HCT116 (cell line): Measurements from ENCODE around the gene OBSCN. TPM values are rescaled to one million over a fixed set of nuclear protein-coding genes. Genes with fewer than 3 reads are reported as not detected.

ENCODE experiments used
- ATAC-seq: fragments of 200-7000 bp; cut with Tn5 transposase; 2 replicates; pipeline ENCODE4 v1.9.1; 2020; ENCODE audit warnings: mild to moderate bottlenecking, moderate library complexity
- BruUV-seq: library from RNA; stranded (reverse); fragments of 400-500 nt; replicated peaks from 2 replicates; lab custom pipeline; 2021; lab: Mats Ljungman, UMichigan
- CTCF ChIA-PET: fragments of 300-600 bp; sonication (Branson Sonifier 250); formaldehyde crosslinking; loops from one replicate; lab custom pipeline; 2021; ENCODE audit warnings: antibody characterized with exemption; lab: Charles Lee
- POLR2A ChIA-PET: fragments of 300-600, 350-600 bp; sonication (Branson Sonifier 250); formaldehyde crosslinking; loops from one replicate; lab custom pipeline; 2021; ENCODE audit warnings: antibody characterized with exemption; lab: Charles Lee
- RAD21 ChIA-PET, 2 experiments: fragments of 300-600 bp; sonication (Branson Sonifier 250); formaldehyde crosslinking; loops; one replicate each; lab custom pipeline; 2023; ENCODE audit warnings: low total read pairs in 2 of 2; ENCODE audit not compliant: uncharacterized antibody in 2 of 2, unreplicated experiment in 2 of 2, low non-redundant PET in 1 of 2; lab: Charles Lee
- DNase-seq: peaks from one replicate; pipeline ENCODE4 v3.0.0-alpha.2; 2010; ENCODE audit warnings: low read depth, low spot score
- H2AFZ ChIP-seq: fragments of 200-600 bp; shearing (Covaris generic), sonication (generic); 2 replicates; pipeline ENCODE4 v1.6.1; 2017; ENCODE audit warnings: low read depth, mixed run types, mixed read lengths, antibody characterized with exemption, low read length; ENCODE audit not compliant: poor library complexity, severe bottlenecking
- H3K27ac ChIP-seq: 2 replicates; pipeline ENCODE4 v1.5.1; 2012; ENCODE audit warnings: low read depth, low read length
- H3K27me3 ChIP-seq: fragments of 200-600 bp; sonication (generic); 2 replicates; pipeline ENCODE4 v1.6.1; 2016; ENCODE audit warnings: mixed run types, low read length, mixed read lengths; ENCODE audit not compliant: insufficient read depth
- H3K36me3 ChIP-seq, 2 experiments: fragments of 200-500 bp in 1 of 2; fragments of 200-600 bp in 1 of 2; sonication (Bioruptor generic) in 1 of 2; sonication (generic) in 1 of 2; 2 replicates each; pipeline versions ENCODE4 v1.5.1 to v1.6.1; 2014 to 2016; ENCODE audit warnings: low read length in 2 of 2, inconsistent platforms in 1 of 2, mixed read lengths in 1 of 2, mixed run types in 1 of 2; ENCODE audit not compliant: insufficient read depth in 2 of 2, control insufficient read depth in 1 of 2
- H3K4me1 ChIP-seq, 2 experiments: fragments of 200-600 bp in 1 of 2; sonication (generic) in 1 of 2; 2 replicates each; pipeline versions ENCODE4 v1.5.1 to v1.6.1; 2012 to 2017; ENCODE audit warnings: low read length in 2 of 2, inconsistent platforms in 1 of 2, mild to moderate bottlenecking in 1 of 2, mixed read lengths in 1 of 2, mixed run types in 1 of 2, moderate library complexity in 1 of 2; ENCODE audit not compliant: insufficient read depth in 2 of 2, control insufficient read depth in 1 of 2
- H3K4me2 ChIP-seq: fragments of 200-600 bp; sonication (generic); 2 replicates; pipeline ENCODE4 v1.6.1; 2017; ENCODE audit warnings: mixed run types, low read length, mixed read lengths
- H3K4me3 ChIP-seq, 2 experiments: fragments of 200-600 bp in 1 of 2; sonication (generic) in 1 of 2; replicated peaks in 1 of 2; 2 replicates each; pipeline ENCODE4 v1.5.1; 2011 to 2016; ENCODE audit warnings: low read length in 2 of 2, control low read depth in 1 of 2, low read depth in 1 of 2, mild to moderate bottlenecking in 1 of 2, mixed read lengths in 1 of 2, mixed run types in 1 of 2
- H3K79me2 ChIP-seq: fragments of 200-600 bp; sonication (generic); 2 replicates; pipeline ENCODE4 v1.6.1; 2017; ENCODE audit warnings: mild to moderate bottlenecking, mixed run types, low read length, moderate library complexity, mixed read lengths; ENCODE audit not compliant: insufficient read depth
- H3K9ac ChIP-seq: fragments of 200-600 bp; sonication (generic); 2 replicates; pipeline ENCODE4 v1.6.1; 2016; ENCODE audit warnings: low read length, mixed read lengths
- H3K9me2 ChIP-seq: fragments of 200-600 bp; sonication (generic), shearing (Covaris generic); 2 replicates; pipeline ENCODE4 v1.6.1; 2017; ENCODE audit warnings: mixed run types, mild to moderate bottlenecking, moderate library complexity; ENCODE audit not compliant: insufficient read depth
- H3K9me3 ChIP-seq, 2 experiments: fragments of 200-500 bp in 1 of 2; fragments of 200-600 bp in 1 of 2; sonication (Bioruptor generic) in 1 of 2; sonication (generic) in 1 of 2; 2 replicates each; pipeline ENCODE4 v1.6.1; 2014 to 2017; ENCODE audit warnings: low read length in 2 of 2, mixed read lengths in 2 of 2, inconsistent platforms in 1 of 2, low read depth in 1 of 2, mild to moderate bottlenecking in 1 of 2, mixed run types in 1 of 2, moderate library complexity in 1 of 2; ENCODE audit not compliant: control insufficient read depth in 1 of 2, insufficient read depth in 1 of 2
- H4K20me1 ChIP-seq: fragments of 200-600 bp; sonication (generic), shearing (Covaris generic); 2 replicates; pipeline ENCODE4 v1.6.1; 2017; ENCODE audit warnings: mixed run types, mild to moderate bottlenecking, moderate library complexity; ENCODE audit not compliant: insufficient read depth
- CTCF ChIP-seq, 3 experiments: fragments of 200-600 bp in 1 of 3; sonication (generic) in 1 of 3; IDR thresholded peaks in 2 of 3; conservative IDR thresholded peaks in 1 of 3; 2 replicates each; pipeline ENCODE4 v1.5.1; 2012 to 2017; ENCODE audit warnings: low read depth in 2 of 3, low read length in 2 of 3, antibody characterized with exemption in 1 of 3, borderline replicate concordance in 1 of 3, control low read depth in 1 of 3, mild to moderate bottlenecking in 1 of 3, mixed read lengths in 1 of 3, mixed run types in 1 of 3, moderate library complexity in 1 of 3; ENCODE audit not compliant: insufficient read depth in 1 of 3
- EZH2 ChIP-seq: fragments of 200-600 bp; sonication (generic); IDR thresholded peaks from 2 replicates; pipeline ENCODE4 v1.6.1; 2017; ENCODE audit warnings: antibody characterized with exemption, mixed run types
- EZH2phosphoT487 ChIP-seq: fragments of 200-600 bp; IDR thresholded peaks from 2 replicates; pipeline ENCODE4 v1.6.1; 2018; ENCODE audit warnings: antibody characterized with exemption, borderline replicate concordance
- JUND ChIP-seq: IDR thresholded peaks from 2 replicates; pipeline ENCODE4 v1.6.1; 2012
- YY1 ChIP-seq: IDR thresholded peaks from 2 replicates; pipeline ENCODE4 v1.6.1; 2011; ENCODE audit warnings: low read length, low read depth, moderate library complexity, mild to moderate bottlenecking; ENCODE audit not compliant: insufficient replicate concordance; ENCODE audit errors: extremely low read depth
- intact Hi-C: fragments of 100-400 bp; cut with micrococcal nuclease; formaldehyde crosslinking; loops from 2 replicates; pipeline ENCODE4 v1.10.0; 2022
- total RNA-seq: library from RNA; stranded (reverse); gene quantifications from one replicate; pipeline ENCODE4 v1.2.1, GENCODE V29; 2021; ENCODE audit not compliant: unreplicated experiment

OBSCN gene
- total RNA-seq, 1 experiment from 2014 or later, result 16.6 TPM

GRCh38 chr1:228408869-228409805 lies 201.3 kb downstream of the OBSCN start (continued):
- no peak for TF ChIP-seq EZH2phosphoT487
- TF ChIP-seq EZH2, result no peak
- no peak for TF ChIP-seq YY1

GRCh38 chr1:228410015-228410414 lies 202.2 kb downstream of the OBSCN start:
- H3K9me2 ChIP-seq, result no peaks in the 10 kb centered on the region
- RAD21 ChIA-PET, result no interaction called here
- intact Hi-C loops, result no loop called here
- no peak overlapping the region for H3K4me3 ChIP-seq
- TF ChIP-seq JUND (no peak), CTCF (IDR thresholded peaks at IDR 0.05 in 2 of 3, conservative IDR thresholded peaks at IDR 0.05 in 1 of 3; ENCODE audit: borderline replicate concordance in 1 of 3, insufficient read depth in 1 of 3, low read depth in 2 of 3, low read length in 2 of 3) (no peak), EZH2 (no peak)
- TF ChIP-seq, all 23 proteins: peak for 0
- ATAC-seq, result no peak
- Histone ChIP-seq H3K27ac (no peak overlapping the region), H3K4me1 (peaks cover 7 to 18% of the 10 kb centered on the region in 2 experiments), H3K4me2 (no peak overlapping the region), H4K20me1 (no peaks in the 10 kb centered on the region), H3K9ac (no peak overlapping the region), H3K36me3 (peaks cover 0 to 2% of the 10 kb centered on the region in 2 experiments; a peak in 2 of 4 replicates), H3K27me3 (no peaks in the 10 kb centered on the region), H3K79me2 (peaks cover 16% of the 10 kb centered on the region), H2AFZ (no peak overlapping the region), H3K9me3 (no peaks in the 10 kb centered on the region)
- POLR2A ChIA-PET, result no interaction called here
- no TSS peak for BruUV-seq
- DNase-seq, result no peak
- CTCF ChIA-PET, result no interaction called here
